ENCODE results near the gene TMEM132D.
"Not testable (repeated sequence)": the region's sequence is repeated elsewhere in the genome, so short reads cannot be mapped to it uniquely, and the experiment has no call there.

Gene TMEM132D

GRCh38 chr12:129570796-129571400 is 332.9 kb downstream of the TMEM132D start:
- no peak for DNase-seq

GRCh38 chr12:129566800-129567199 is 337.0 kb downstream of the TMEM132D start:
- DNase-seq = no peak

- DNase-seq = no peak
These were observed 339.1 kb downstream of the TMEM132D start for GRCh38 chr12:129564768-129565167.

GRCh38 chr12:129563266-129563665 is 340.6 kb downstream of the TMEM132D start:
- no peak for DNase-seq

GRCh38 chr12:129561304-129561703 is 342.5 kb downstream of the TMEM132D start:
- no peak for DNase-seq

- DNase-seq = no peak
These were observed 344.0 kb downstream of the TMEM132D start for GRCh38 chr12:129559776-129560175.

- DNase-seq = no peak
These were observed 345.8 kb downstream of the TMEM132D start for GRCh38 chr12:129558036-129558435.

GRCh38 chr12:129556082-129556481 is 347.7 kb downstream of the TMEM132D start:
- no peak for DNase-seq

- no peak for DNase-seq
These were observed 350.7 kb downstream of the TMEM132D start for GRCh38 chr12:129552996-129553750.

GRCh38 chr12:129551441-129551840 is 352.4 kb downstream of the TMEM132D start:
- DNase-seq = no peak

GRCh38 chr12:129550353-129550752 is 353.5 kb downstream of the TMEM132D start:
- DNase-seq = no peak

- DNase-seq = no peak
These were observed 354.2 kb downstream of the TMEM132D start for GRCh38 chr12:129549656-129550055.

- DNase-seq = not testable (repeated sequence)
These were observed 354.8 kb downstream of the TMEM132D start for GRCh38 chr12:129549020-129549419.

- no peak for DNase-seq
These were observed 359.1 kb downstream of the TMEM132D start for GRCh38 chr12:129544716-129545115.

GRCh38 chr12:129540954-129541353 is 362.9 kb downstream of the TMEM132D start:
- no peak for DNase-seq

GRCh38 chr12:129540249-129540648 is 363.6 kb downstream of the TMEM132D start:
- no peak for DNase-seq

- DNase-seq = not testable (repeated sequence)
These were observed 365.0 kb downstream of the TMEM132D start for GRCh38 chr12:129538724-129539335.

- no peak for DNase-seq
These were observed 365.7 kb downstream of the TMEM132D start for GRCh38 chr12:129538137-129538536.

- DNase-seq = no peak
These were observed 368.7 kb downstream of the TMEM132D start for GRCh38 chr12:129534966-129535750.

GRCh38 chr12:129532707-129533499 is 370.9 kb downstream of the TMEM132D start:
- no peak for DNase-seq

- DNase-seq = no peak
These were observed 371.7 kb downstream of the TMEM132D start for GRCh38 chr12:129532082-129532481.

- DNase-seq = no peak
These were observed 372.8 kb downstream of the TMEM132D start for GRCh38 chr12:129530984-129531383.

Data from CD4-positive, alpha-beta T cell treated with Interleukin-17A for 1 hour (primary cell).